ENCODE results near the gene NBDY.
"Not testable (repeated sequence)": the region's sequence is repeated elsewhere in the genome, so short reads cannot be mapped to it uniquely, and the experiment has no call there.

Gene NBDY

GRCh38 chrX:56764153-56764974 lies 35.3 kb downstream of the NBDY start:
- DNase-seq (ENCODE audit: low spot score): peak; percentile 63

GRCh38 chrX:56764975-56765791 lies 36.1 kb downstream of the NBDY start:
- no peak for DNase-seq (ENCODE audit: low spot score)

GRCh38 chrX:56765811-56766553 lies 36.9 kb downstream of the NBDY start:
- DNase-seq (ENCODE audit: low spot score): no peak

GRCh38 chrX:56766554-56767347 lies 37.7 kb downstream of the NBDY start:
- DNase-seq (ENCODE audit: low spot score): peak; percentile 26

GRCh38 chrX:56767348-56768119 lies 38.5 kb downstream of the NBDY start:
- DNase-seq (ENCODE audit: low spot score): peak; percentile 22

- DNase-seq (ENCODE audit: low spot score): not testable (repeated sequence)
Observed at GRCh38 chrX:56768120-56768660, 39.1 kb downstream of the NBDY start.

GRCh38 chrX:56772675-56773521 lies 43.9 kb downstream of the NBDY start:
- not testable (repeated sequence) for DNase-seq (ENCODE audit: low spot score)

GRCh38 chrX:56773522-56774060 lies 44.5 kb downstream of the NBDY start:
- not testable (repeated sequence) for DNase-seq (ENCODE audit: low spot score)

- not testable (repeated sequence) for DNase-seq (ENCODE audit: low spot score)
Observed at GRCh38 chrX:56778099-56778923, 49.3 kb downstream of the NBDY start.

GRCh38 chrX:56778924-56779468 lies 50.0 kb downstream of the NBDY start:
- not testable (repeated sequence) for DNase-seq (ENCODE audit: low spot score)

GRCh38 chrX:56780681-56781649 lies 51.9 kb downstream of the NBDY start:
- DNase-seq (ENCODE audit: low spot score): not testable (repeated sequence)

GRCh38 chrX:56782352-56782751 lies 53.3 kb downstream of the NBDY start:
- no peak for DNase-seq (ENCODE audit: low spot score)

- DNase-seq (ENCODE audit: low spot score): no peak
Observed at GRCh38 chrX:56782791-56783449, 53.9 kb downstream of the NBDY start.

- DNase-seq (ENCODE audit: low spot score): no peak
Observed at GRCh38 chrX:56783450-56783831, 54.4 kb downstream of the NBDY start.

- DNase-seq (ENCODE audit: low spot score): no peak
Observed at GRCh38 chrX:56783996-56784620, 55.1 kb downstream of the NBDY start.

- DNase-seq (ENCODE audit: low spot score): no peak
Observed at GRCh38 chrX:56784666-56785065, 55.6 kb downstream of the NBDY start.
